ENCODE measurements around the gene TEAD1.

Gene TEAD1

DNA sequence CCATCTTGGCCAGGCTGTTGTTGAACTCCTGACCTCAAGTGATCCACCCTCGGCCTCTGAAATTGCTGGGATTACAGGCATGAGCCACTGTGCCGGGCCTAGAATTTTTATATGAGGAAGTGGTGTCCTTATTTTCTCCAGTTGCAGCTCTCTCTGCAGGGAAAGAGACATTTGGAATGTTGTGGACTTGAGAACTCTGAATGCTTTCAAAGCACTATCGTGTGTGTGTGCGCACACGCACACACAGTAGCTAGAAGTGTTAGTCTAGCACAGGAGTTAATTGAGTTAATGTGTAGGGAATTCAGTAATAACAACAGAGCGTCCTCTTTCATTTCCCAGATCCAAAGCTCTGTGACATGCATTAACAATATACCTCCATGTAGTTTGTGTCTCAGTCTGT lies 170.9 kb downstream of the TEAD1 start:
- DNase-seq: no peak

DNA sequence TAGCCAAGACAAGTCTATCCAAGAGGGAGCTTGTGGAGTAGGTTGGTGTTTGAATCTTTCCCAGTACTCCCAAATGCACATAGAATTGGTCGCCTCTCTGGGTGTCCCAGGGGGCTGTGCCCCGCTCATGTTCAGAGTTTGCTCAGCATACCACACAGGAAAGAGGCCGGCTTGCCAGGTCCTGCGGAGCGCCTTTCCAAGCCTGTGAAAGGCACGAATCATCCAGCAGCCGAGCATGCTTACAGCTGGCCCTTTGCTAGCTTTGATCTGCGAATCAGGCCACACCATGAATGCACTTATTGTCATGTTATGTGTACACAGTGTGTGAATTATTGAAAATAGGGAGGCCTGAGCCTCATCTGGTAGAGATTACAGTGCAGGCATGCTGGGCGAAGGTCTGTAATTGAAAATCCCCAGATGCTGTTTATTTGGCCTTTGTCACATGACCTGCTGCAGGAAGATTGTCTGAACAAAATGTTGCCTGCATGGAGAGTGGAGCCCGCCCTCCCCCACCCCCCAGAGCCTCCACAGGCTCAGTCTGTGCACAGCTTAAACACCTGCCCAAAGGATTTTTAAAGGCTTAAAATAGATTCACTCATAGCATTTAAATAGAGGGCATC lies 171.6 kb downstream of the TEAD1 start:
- DNase-seq: no peak

DNA sequence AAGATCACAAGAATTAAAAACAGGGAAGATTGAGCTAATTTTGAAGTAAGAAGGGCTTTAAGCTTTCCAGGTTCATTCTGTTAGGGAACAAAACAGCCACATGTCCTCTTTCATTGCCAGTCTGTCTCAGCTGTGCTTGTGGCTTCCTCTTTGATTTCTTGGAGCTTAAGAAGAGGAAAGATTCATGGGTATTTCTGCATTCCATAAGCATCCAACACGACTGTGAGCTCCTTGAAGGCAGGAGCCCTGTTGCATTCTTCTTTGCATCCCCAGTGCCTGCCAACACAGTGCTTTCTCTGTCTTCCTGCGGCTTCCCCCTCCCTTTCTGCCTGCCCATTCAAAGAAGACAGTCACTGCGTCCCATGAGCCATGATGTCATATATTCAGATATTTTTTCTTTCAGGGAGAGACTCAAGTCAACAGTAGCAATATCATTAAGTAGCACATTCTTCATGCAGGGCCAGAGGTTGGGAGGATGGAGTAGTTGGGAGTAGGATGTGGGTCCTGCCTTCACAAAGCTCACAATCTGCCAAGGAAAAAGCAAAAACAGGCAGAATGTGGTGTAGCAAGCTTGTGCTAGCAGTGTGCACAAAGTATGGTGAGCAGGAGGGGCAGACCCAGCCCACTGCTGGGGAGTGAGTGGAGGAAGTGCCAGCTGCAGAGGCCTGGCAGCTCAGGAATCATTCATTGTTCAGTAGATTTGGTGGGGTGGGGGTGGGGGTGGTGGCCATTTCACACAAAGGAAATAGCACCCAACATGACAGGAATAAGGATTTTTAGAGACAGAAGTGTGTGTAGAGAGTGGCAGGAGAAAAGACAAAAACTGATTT lies 172.8 kb downstream of the TEAD1 start:
- DNase-seq: no peak

DNA sequence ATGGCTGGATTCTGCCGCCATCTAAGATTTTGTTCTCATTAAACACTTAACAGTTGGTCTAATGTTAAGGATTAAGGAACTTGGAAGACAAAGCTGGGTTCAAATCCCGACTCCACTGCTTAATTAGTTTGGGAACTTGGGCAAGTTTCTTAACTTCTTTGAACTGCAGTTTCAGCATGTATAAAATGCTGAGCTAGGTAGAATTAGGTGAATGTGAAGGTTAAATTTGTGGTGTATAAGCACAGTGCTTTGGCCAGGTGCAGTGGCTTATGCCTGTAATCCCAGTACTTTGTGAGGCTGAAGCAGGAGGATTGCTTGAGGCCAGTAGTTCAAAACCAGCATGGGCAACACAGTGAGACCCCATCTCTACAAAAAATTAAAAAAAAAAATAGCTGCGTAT lies 174.2 kb downstream of the TEAD1 start:
- no peak for DNase-seq

DNA sequence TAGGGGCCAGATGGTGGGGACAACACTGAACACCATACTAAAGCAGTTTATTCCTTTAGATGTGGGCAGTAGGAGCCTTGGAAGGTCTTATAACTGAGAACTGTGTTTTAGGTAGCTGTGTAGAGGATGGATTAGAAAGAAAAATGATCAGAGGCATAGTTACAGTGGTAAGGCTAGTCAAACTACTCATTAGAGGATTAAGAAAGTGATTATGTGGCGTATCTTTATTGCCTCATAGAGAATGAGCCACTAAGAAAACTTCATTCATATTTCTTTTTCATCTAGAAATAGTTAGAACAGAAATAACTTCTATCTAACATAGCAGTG lies 179.1 kb downstream of the TEAD1 start:
- DNase-seq: no peak

DNA sequence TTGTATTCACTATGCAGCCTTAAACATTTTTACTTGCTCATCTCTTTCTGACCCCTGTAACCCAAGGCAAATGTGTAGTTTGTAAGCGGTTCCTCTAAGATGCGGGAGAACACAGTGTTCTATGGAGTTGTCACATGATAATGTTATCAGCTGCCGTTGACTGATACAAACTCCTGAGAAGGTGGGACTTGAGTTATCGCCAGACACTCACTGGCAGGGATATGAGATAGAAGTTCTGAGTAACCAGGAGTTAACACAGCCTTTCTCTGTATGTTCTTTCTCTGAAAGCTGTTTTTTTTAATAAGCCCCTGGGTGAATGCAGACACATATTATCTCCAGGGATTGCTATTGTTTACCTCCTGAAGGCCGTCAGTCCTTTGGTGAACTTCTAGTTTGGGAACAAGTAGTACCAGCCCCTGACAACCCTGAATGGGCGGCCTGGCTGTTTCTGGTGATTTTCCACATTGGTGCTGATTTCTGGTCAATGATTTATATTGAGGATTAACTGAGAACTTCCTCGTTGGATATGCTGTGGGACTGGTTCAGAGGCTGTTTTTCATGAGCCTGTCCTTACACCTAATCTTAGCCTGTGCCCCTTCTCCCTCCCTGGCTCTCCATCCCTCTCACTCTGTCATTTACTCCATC lies 179.6 kb downstream of the TEAD1 start:
- no peak for DNase-seq

DNA sequence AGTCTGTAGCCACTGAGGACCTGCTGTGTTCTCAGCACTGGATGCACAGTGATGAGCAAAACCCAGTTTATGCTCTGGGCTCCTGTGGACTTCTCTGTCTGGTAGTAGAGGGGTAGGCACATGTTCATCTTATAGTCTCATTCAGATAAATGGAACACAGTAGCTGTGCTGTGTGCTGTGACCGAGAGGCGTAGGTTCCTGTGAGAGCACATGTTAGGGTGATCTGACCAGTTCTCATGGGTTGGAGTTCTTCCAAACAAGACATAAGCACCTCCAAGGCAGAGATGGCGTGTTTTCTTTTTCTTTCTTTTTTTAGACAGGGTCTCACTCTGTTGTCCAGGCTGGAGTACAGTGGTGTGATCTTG lies 180.1 kb downstream of the TEAD1 start:
- DNase-seq: no peak

DNA sequence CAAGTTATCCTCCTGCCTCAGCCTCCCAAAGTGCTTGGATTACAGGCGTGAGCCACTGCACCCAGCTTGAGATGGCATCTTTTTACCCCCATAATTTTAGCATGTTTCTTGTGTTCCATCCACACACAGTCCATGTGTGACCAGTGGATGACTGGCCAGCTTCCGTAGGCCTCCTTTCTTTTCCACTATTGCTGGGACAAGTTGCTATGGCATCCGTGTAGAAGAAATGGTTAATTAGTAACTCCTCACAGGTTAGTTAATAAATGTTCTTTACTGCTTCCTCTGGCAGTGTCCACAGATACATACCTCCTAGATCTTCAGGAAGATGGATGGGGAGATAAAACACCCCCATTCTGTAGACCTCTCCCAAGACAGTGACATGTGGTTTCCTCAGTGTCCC lies 180.6 kb downstream of the TEAD1 start:
- no peak for DNase-seq

DNA sequence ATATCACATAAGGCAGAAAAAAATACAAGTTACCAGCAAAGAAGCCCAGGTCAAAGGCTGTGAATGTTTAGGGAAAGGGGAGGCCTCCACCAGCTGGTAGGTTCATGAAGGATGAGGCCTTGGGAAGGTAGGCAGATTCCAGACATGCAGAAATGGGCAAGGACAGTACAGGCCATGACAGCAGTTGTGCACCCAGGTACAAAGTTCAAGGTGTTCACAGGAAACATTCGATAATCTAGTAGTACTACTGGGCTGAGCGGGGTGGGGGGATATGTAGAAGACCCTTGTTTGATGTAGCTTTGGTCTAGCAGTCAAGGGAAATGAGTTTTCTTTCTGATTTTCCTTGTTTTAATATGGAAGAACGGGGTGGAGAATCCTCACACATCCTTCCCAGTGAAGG lies 182.1 kb downstream of the TEAD1 start:
- no peak for DNase-seq

DNA sequence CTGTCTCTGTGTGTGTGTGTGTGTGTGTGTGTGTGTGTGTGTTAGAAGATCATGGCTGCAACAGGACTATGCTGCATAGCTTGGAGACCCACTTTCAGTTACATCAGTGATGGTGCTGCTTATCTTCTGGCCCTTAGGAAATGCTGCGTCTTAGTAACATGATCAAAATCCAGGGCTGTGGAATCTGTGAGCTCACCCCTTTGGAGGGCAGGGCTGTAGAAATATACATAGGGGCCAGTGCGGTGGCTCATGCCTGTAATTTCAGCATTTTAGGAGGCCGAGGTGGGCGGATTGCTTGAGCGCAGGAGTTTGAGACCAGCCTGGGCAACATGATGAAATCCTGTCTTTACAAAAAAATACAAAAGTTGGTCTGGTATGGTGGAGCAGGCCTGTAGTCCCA lies 183.4 kb downstream of the TEAD1 start:
- no peak for DNase-seq

DNA sequence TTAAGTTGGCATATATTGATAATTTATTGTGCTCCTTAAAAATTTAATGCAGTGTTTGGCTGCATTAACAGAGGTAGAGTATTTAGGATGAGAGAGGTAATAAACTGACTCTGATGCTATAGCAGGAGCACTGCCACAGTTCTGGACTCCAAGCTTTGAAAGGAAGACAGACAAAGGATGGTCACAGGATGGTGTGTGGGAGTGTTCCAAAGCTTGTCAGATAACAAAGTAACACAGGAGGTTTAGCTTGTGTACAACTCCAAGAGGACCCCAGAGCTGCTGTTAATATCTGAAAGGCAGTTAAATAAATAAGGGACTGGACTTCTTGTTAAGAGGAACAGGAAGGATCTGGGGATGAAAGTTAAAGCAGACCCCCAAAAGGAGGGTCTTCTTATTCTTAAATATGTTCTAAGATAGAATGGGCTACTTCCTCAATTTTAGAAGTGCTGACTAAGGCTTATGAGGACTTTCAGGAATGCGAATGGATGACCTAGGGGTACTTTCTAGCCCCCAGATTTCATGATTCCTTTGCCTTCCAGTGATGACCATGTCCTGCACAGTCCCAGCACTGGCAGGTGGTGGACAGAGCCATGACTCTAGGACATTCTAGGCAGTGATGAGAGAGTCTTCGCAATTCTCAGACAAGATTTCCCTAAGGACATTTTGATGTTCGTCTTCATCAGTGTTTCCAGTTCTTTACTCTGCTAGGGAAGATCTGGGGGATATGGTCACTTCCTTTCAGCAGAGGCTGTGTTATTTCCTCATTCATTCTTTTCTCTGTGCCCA lies 185.8 kb downstream of the TEAD1 start:
- DNase-seq: no peak

DNA sequence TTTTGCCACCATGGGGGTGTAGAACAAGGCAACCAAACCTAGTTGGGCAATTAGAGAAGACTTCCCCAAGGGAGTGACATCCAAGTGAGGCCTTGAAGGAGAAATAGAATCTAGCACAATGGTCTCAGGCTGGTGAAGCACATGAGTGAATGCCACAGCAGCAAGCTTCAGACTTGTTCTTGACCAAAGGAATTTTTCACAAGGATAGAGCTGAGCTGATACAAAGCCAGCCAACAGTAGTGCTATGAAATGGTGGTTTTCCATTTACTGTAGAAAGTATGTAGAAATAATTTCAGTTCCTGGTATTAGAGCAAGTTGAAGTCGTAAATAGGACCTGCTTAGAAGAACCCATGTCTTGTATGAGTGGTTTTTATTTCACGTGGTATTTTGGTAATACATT lies 186.6 kb downstream of the TEAD1 start:
- no peak for DNase-seq

DNA sequence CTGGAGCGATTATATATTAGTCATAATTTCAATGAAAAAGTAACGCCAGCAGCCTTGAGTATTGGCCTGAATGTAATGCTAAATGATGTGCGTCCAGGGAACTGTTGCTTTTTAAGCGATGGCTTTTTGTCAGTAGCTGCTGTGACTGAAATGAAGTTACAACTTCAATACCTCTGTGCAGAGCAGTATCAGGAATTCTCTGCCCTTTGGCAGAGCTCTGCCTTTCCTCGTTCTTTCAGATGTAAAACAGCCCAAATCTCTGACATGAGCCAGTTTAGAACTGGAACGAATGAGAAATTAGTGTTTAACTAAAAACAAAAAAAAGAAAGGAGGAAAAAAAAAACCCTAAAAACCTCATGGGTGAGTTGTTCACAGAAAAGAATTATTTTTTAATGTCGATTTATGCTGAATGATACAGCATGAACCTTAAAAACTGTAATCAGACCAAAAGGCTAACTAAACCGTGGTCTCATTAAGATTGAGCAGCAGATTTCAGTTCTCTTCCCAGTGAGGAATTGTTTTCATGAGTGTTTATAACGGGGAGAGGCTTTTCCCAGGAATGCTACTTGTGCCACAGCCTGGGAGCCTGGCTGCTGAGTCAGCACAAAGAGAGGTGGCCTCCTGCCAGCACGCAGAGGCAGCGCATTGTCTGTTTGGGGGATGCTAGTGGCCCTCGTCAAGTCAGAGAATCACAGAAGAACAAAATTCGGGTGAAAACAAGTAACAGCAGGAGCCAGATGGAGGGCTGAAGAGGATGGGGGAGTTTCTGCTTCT lies 188.7 kb downstream of the TEAD1 start:
- no peak for DNase-seq

DNA sequence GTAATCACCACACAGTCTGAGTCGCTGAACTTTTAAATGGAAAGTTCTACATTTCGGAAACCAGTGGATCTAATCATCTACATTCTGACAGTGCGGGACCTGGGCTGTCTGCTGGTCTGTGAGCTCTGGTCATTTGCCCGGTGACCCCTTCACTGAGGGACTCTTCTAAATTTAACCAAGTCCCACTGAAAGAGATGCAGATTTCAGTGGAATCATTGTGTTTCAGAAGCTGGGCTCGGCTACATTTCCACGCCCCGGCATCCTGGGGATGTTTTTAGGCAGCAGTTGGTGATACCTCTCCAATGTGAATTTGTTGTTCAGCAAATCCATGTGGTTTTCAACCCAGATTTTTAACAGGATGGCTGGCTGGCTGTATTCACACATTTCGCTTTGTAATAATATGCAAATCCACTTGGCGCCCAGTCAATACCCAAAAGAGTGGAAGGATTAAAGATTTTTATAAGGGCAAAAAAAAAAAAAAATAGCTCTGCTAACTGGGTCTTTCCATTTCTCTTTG lies 189.4 kb downstream of the TEAD1 start:
- no peak for DNase-seq

DNA sequence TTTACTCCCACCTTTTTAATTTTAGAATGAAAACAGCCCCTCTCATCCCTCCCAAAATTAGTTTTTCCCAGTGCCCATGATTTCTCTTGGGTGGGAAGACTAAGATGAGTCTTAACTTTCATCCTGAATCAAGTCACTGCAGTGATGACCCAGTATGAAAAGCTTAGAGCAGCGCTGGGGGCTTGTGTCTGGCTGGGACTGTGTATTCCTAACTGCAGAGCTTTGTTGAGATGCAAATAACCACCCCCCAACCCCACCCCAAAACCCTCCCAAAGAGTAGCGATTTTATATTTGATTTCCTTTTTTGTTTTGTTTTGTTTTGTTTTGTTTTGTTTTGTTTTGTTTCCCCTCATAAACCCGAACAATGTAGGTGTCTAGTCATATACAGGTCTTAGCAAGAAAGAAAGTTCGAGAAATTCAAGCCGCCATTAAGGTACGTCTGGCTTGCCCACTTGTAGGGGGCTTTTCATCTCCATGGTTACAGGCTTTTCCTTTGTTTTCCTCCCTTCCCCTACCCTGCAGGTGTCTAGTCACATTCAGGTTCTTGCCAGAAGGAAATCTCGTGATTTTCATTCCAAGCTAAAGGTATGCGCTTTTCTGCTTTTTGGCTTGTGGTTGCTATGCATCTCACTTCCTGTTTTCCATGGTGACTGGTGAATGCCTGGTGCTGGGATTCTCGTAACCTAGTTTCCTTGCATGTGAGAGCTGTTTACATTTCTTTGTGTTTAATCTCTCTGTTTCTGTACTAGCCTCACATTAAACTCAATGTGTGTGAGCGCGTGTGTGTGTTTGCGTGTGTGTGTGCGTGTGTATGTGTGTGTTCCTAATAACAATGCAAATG lies 190.3 kb downstream of the TEAD1 start:
- DNase-seq: no peak

DNA sequence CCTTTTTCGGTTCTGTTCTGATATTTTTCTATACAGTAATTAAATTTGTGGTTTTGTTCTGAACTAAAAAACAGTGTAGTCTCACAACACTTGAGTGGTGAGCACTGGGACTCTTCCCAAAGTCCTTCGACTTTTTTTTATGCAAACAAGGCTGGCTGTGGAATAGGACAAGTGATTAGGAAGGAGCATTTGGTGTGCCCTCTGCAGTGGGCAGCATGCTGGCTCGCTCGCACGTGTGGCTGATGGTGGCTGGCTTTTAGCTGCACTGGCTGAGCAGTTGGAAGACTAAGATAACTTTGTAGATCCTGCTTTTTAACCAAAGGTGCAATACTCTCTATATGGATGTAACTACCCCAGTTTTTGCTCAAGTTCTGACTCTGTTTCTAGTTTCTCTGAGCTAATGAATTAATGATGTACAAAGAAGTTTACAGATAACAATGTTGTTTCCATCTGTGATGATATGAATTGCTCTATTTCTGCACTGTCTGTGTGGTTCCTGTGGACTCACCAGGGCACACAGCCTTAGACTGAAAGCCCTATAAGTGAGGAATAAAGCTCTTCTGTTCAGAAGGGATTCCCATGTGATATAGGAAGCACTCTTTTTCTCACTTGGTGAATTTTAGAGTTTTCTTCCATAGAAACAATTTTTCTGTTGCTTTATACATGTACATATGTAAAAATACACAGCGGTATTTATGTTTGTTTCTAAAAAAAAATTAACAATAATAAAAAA lies 191.8 kb downstream of the TEAD1 start:
- no peak for DNase-seq

DNA sequence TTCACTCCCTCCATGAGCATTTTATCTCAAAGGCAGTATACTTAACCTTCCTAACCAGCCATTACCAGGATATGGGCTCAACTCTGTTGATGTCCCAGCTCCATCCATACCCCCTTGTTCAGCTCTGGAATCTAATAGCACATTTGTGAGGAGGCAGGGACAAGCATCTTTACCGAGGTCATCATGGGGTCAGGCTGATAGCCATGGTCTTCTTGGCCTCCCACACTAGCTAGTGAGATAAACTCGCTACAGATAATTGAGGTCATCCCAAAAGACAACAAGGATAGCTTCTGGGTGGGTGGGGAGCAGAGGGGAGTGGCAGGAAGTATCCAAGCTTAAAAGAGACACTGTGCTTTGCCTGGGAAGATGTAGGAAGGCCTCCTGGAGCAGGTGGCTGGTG lies 193.3 kb downstream of the TEAD1 start:
- DNase-seq: no peak

DNA sequence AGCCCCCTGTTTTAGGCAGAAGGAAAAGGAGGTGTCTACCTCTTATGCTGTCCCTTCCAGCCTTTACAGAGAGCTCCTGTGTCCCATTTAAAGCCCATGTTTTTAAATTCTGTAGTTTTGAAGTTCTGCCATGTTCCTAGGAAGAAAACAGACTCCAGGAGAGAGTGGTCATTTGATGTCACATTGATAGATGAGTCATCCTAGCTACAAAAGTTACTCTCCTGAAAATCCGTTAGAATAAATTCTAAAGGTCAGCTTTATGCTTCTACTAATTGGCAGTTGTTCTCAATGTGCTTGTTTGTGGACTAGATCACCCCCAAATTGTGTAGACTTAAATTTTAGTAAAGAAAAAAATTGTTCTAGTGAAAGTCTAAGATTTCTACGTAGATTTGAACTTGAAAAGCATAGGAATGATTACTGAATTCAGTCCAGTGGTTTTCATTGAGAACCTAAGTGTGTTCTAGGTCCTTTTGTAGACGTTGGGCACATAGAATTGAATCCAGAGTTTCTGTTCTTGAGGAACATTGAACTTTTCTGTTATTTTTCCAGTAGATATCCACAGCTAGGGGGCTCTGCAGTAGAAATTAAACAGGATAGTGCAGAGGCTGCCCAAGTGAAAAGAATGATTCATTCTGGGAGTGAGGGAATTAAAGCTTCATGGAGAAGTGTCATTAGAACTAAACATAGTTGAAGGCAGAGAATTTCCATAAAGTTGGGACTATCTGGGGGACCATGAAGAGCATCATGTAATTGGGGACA lies 194.3 kb downstream of the TEAD1 start:
- no peak for DNase-seq

DNA sequence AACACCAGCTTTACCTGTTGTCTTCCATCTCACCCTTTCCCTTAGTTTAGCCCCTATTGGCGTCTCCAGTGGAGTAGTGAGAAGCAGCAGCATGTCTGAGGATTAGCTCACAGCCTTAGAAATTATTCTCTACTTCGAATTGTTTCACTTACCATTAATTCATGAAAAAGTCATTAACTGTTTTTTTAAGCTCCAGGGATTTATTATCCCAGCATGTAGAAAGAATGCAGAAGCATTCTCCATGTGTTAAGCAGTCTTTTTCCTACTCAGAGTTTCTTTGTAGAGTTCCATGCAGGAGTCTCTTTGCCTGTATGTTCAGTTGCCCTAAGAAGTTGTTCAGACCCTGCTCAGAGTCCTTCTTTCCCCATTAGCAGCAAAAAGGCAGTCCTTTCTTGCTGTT lies 197.0 kb downstream of the TEAD1 start:
- no peak for DNase-seq

DNA sequence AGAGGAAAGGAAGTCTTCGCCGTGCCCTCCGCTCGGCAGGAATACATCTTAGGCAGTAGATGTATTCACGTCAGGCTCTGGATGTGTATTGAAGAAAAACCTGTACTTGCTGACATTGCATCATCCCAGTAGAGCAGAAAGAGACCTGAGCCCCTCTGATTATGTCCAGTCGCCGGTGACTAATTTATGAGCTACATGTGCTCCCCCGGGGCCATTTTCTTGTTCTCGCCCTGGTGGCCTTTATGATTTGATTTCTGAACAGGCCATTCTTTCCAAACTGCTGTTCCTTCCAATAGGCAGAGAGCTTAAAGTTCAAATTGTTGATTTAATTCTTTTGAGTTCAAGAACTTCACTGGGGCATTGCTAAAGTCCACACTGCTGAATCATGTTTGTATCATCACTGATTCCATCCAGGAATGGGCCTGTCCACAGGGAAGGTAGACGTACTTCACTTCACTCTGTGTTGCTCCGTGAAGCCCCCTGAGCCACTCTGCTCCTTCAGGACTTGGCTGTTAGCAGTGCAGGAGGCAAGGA lies 197.6 kb downstream of the TEAD1 start:
- DNase-seq: no peak

All from activated CD4-positive, alpha-beta T cell treated with anti-CD3 and anti-CD28 coated beads for 48 hours (primary cell).